Measurements from ENCODE around the gene DGKI.

DNA sequence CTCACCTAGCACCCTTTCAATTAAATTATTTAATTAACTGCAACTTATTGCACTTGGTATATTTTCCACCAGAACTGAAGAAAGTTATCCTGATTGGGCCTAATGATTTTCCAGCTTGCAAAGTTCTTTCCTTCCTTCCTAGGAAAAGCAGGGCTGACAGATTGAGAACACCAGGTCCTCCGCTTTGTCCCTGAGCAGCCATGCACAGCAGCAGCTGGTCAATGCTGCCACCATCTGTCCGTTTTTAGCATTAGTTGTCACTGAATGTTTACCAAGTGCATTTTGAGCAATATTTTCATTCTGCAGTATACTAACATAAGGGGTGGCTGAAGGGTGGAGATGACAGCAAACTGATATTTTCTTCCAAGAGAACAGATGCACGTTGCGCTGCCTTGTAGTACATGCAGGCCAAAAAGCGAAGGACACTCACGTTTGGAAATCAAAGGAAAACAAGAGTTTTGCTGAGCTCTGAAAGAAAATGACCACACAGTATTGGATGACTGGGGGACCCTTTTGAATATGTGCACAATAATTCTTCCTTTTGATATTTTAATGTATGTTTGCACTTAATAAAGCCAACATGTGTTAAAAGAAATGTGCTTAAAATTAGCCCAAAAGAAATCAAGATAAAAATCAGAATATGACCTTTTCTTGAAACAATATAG, 254.4 kb downstream of the DGKI start:
- TF ChIP-seq ZNF274 (IDR thresholded peaks at IDR 0.05; ENCODE audit: low read depth, low read length) (no peak), YY1 (IDR thresholded peaks at IDR 0.05; ENCODE audit: insufficient read depth, insufficient read length) (no peak), SUZ12 (IDR thresholded peaks at IDR 0.05; ENCODE audit: extremely low read depth, insufficient read depth, insufficient read length) (no peak)

Measured in NT2/D1 (cell line).